HG03066 (cell line): Measurements from ENCODE around the gene HAUS7.

Experiments
- ATAC-seq: cut with Tn5 transposase; IDR thresholded peaks from one replicate; pipeline ENCODE4 v1.9.1; 2021; ENCODE audit warnings: low read depth; ENCODE audit not compliant: unreplicated experiment

Gene HAUS7

GRCh38 chrX:153470411-153471363 lies at the start of gene HAUS7:
Gene HAUS7 (minus strand): TSS chrX:153470576. CDS start chrX:153470557, 19 bp downstream.
- ATAC-seq, result peak; percentile 82

- no peak for ATAC-seq
Measured at GRCh38 chrX:153519569-153520286, 49.4 kb upstream of the HAUS7 start.

- no peak for ATAC-seq
Measured at GRCh38 chrX:153517946-153518834, 47.8 kb upstream of the HAUS7 start.

GRCh38 chrX:153517423-153517822 lies 47.0 kb upstream of the HAUS7 start, which contains the start of gene ATP2B3:
Gene ATP2B3 (plus strand): TSS chrX:153517642. CDS start chrX:153536248, 18,606 bp downstream.
- ATAC-seq, result no peak

- no peak for ATAC-seq
Measured at GRCh38 chrX:153516073-153516472, 45.7 kb upstream of the HAUS7 start.

GRCh38 chrX:153515435-153515834 lies 45.1 kb upstream of the HAUS7 start:
- no peak for ATAC-seq

GRCh38 chrX:153514259-153514658 lies 43.9 kb upstream of the HAUS7 start:
- ATAC-seq, result no peak

- ATAC-seq, result no peak
Measured at GRCh38 chrX:153513265-153513664, 42.9 kb upstream of the HAUS7 start.

- ATAC-seq, result no peak
Measured at GRCh38 chrX:153512501-153512893, 42.1 kb upstream of the HAUS7 start.

- ATAC-seq, result no peak
Measured at GRCh38 chrX:153511784-153512500, 41.6 kb upstream of the HAUS7 start.

GRCh38 chrX:153510383-153510782 lies 40.0 kb upstream of the HAUS7 start:
- ATAC-seq, result no peak

- ATAC-seq, result no peak
Measured at GRCh38 chrX:153509592-153509991, 39.2 kb upstream of the HAUS7 start.

GRCh38 chrX:153507484-153508178 lies 37.3 kb upstream of the HAUS7 start:
- peak; percentile 97 for ATAC-seq

- ATAC-seq, result no peak
Measured at GRCh38 chrX:153505361-153505760, 35.0 kb upstream of the HAUS7 start.

GRCh38 chrX:153504445-153505016 lies 34.2 kb upstream of the HAUS7 start:
- ATAC-seq, result no peak

- no peak for ATAC-seq
Measured at GRCh38 chrX:153502796-153503195, 32.4 kb upstream of the HAUS7 start.

- ATAC-seq, result no peak
Measured at GRCh38 chrX:153502131-153502530, 31.8 kb upstream of the HAUS7 start.

- no peak for ATAC-seq
Measured at GRCh38 chrX:153501530-153501929, 31.2 kb upstream of the HAUS7 start.
